GM21576 (cell line): Measurements from ENCODE around the gene HEXD.
"Not testable (repeated sequence)": the region's sequence is repeated elsewhere in the genome, so short reads cannot be mapped to it uniquely, and the experiment has no call there.

Source experiments
- ATAC-seq: cut with Tn5 transposase; IDR thresholded peaks from one replicate; pipeline ENCODE4 v1.9.1; 2021; ENCODE audit warnings: mild to moderate bottlenecking, moderate library complexity; ENCODE audit not compliant: unreplicated experiment

Gene HEXD

GRCh38 chr17:82452162-82452561, 34.0 kb downstream of the HEXD start:
- ATAC-seq, result no peak

DNA sequence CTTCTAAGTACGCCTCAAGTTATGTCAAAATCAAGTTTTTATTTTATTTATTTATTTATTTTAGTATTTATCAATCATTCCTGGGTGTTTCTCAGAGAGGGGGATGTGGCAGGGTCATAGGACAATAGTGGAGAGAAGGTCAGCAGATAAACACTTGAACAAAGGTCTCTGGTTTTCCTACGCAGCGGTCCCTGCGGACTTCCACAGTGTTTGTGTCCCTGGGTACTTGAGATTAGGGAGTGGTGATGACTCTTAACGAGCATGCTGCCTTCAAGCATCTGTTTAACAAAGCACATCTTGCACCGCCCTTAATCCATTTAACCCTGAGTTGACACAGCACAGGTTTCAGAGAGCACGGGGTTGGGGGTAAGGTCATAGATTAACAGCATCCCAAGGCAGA, 35.0 kb downstream of the HEXD start:
- not testable (repeated sequence) for ATAC-seq

- ATAC-seq, result not testable (repeated sequence)
These were observed 35.6 kb downstream of the HEXD start for GRCh38 chr17:82453706-82454105.

- ATAC-seq, result no peak
These were observed 39.2 kb downstream of the HEXD start for GRCh38 chr17:82457073-82457928.

GRCh38 chr17:82457929-82458178, 39.7 kb downstream of the HEXD start:
- no peak for ATAC-seq

GRCh38 chr17:82458179-82458884, 40.2 kb downstream of the HEXD start, which contains the start of gene NARF:
Gene NARF (plus strand): TSS chr17:82458741. CDS start chr17:82458804, 63 bp downstream.
- ATAC-seq, result peak; percentile 93

GRCh38 chr17:82458885-82459424, 40.8 kb downstream of the HEXD start:
- no peak for ATAC-seq

DNA sequence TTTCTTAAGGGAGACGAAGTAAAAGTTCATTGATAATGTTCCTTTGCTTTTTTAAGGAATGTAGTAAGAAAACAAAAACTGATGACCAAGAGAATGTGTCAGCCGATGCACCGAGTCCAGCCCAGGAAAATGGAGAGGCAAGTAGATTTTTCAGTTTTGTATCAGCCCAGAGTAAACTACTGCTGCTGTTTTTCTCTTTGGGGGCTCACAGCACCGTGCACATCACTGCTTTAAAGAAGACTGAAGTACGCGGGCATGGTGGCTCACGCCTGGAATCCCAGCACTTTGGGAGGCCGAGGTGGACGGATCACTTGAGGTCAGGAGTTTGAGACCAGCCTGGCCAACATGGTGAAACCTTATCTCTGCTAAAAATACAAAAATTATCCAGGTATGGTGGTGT, 41.8 kb downstream of the HEXD start:
- ATAC-seq, result not testable (repeated sequence)

- no peak for ATAC-seq
These were observed 43.8 kb downstream of the HEXD start for GRCh38 chr17:82461827-82462524.

- no peak for ATAC-seq
These were observed 45.2 kb downstream of the HEXD start for GRCh38 chr17:82463391-82463790.

DNA sequence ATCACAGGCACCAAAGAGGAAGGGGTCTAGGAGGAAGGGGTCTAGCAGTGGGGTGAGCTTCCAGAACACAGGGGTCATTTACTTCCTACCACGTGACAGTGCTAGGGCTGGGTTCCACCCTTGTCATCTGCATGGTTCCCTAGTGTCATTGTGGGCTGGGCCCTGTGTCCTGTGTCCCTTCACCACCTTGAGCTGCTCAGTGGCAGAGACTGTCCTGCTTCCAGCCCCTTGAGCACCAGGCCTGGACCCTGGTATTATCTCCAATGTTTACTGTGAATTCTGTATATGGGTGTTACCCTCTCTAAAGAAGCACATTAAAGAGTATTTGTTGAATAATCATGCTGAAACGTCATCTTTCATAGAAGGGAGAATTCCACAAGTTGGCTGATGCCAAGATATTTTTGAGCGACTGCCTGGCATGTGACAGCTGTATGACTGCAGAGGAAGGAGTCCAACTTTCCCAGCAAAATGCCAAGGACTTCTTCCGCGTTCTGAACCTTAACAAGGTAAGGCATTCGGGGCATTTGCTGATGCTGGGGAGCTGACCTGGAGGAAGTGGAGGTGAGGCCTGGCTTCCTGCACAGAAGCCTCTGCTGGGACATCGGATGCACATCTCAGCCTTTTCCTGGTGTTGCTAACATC, 45.9 kb downstream of the HEXD start:
- no peak for ATAC-seq

DNA sequence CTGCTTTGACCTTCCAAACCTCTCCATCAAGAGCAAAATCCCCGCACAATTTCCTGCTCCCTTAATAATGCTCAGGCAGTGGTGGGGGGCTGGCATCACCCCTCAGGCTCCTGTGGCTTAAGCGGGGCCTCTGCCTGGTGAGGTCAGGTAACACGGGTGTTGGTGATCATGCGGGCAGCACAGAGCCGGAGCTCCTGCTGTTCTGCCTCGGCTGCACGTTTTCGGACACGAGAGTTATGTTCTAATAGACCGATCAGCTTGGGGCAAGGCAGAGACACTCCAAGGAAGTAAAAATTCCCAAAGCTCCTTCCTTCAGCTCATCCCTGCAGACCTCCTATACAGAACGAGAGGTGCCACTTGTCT, 46.4 kb downstream of the HEXD start:
- ATAC-seq, result no peak

- ATAC-seq, result no peak
These were observed 47.0 kb downstream of the HEXD start for GRCh38 chr17:82465023-82465603.

- no peak for ATAC-seq
These were observed 50.5 kb downstream of the HEXD start for GRCh38 chr17:82468692-82469091.

DNA sequence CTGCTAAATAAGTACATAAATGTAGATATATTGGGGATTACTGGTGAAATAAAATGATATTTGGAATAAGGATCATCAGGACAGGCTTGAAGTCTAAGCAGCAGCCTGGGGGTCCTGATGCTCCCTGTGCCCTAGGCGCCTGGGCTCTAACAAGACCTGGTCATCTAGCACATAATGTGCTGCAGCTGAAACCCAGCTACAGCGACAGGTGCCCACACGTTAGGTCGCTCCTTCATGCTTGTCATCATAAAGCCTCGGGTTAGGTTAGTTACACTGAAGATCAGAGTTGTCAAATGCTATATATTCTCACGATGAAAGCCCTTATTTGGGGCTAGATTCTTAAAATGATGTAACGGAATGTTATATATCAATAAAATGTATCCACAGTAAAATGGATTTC, 51.9 kb downstream of the HEXD start:
- no peak for ATAC-seq

- ATAC-seq, result no peak
These were observed 56.3 kb downstream of the HEXD start for GRCh38 chr17:82474223-82475010.

- ATAC-seq, result no peak
These were observed 57.3 kb downstream of the HEXD start for GRCh38 chr17:82475458-82475857.

DNA sequence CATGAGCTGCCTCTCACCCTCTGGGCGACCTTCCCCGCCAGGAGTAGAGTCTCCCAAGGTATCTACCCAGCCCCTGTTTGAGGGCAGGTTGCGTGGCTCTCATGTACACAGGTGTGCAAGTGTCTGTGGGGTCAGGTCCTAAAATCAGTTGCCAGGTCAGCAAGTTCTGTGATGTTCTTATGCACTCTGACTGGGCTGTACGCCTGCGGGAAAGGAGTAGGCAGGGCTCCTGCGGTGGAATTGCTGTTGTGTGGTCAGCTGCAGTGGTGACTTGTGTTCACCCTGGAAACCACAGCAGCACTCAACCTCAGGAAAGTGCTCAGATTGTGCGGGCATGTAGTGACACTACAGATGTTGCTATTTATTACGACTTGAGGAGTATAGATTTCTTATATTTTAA, 59.8 kb downstream of the HEXD start:
- no peak for ATAC-seq

GRCh38 chr17:82479602-82480001, 61.5 kb downstream of the HEXD start:
- ATAC-seq, result no peak

- ATAC-seq, result no peak
These were observed 62.2 kb downstream of the HEXD start for GRCh38 chr17:82480318-82480717.
